GM12892 (cell line): ENCODE measurements around the gene CDX1.
"Not testable (repeated sequence)": the region's sequence is repeated elsewhere in the genome, so short reads cannot be mapped to it uniquely, and the experiment has no call there.

Experiments used
- DNase-seq: peaks from one replicate; pipeline ENCODE4 v3.0.0; 2011; ENCODE audit not compliant: insufficient read length
- FAIRE-seq: peaks from 2 replicates; lab custom pipeline; 2011; peaks lifted over from hg19 to GRCh38; lab: Jason Lieb, UNC
- POLR2A ChIP-seq: IDR thresholded peaks from 2 replicates; pipeline ENCODE4 v1.6.1; 2011; ENCODE audit warnings: low read depth, low read length, control low read depth
- POLR2AphosphoS5 ChIP-seq: IDR thresholded peaks from 2 replicates; pipeline ENCODE4 v1.6.1; 2011; ENCODE audit warnings: low read depth, low read length, control low read depth
- TAF1 ChIP-seq: IDR thresholded peaks from 2 replicates; pipeline ENCODE4 v1.6.1; 2011; ENCODE audit warnings: low read depth, mild to moderate bottlenecking, control low read depth, low read length, borderline replicate concordance

CDX1 gene

DNA sequence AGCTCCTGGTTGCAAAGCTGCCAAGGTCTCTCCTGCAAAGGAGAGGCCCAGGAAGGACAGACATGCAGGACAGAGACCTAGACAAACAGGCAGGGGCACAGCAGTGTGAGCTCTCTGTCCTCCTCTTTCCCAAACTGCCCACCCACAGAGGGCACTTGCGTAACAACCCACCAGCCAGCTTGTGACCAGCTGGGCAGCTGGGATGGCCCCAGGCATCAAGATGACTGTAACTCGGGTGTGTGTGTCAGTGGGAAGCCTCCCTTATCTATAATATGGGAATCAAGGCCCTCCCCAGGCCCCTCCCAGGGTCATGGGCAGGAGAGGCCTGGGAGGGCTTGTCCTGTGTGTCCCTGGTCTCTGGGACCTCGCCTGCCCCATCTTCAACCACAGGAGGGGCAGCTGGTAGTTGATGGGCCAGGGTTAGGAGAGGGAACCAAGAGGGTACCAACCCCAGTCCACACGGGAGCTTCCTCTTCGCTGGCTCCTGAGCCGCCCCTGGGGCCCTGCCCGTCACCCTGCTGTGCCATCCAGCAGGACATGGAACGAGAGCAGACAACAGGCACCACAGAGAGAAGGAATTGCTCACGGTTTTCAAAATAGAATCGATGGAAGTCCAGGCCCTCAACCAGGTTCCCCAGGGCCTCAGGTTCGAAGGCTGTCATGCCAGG lies 61.2 kb downstream of the CDX1 start:
- FAIRE-seq: no peak
- no peak for DNase-seq
- TF ChIP-seq POLR2A: no peak
- TF ChIP-seq TAF1: no peak
- TF ChIP-seq POLR2AphosphoS5: no peak

- DNase-seq: no peak
- TF ChIP-seq POLR2AphosphoS5: no peak
- no peak for TF ChIP-seq POLR2A
- no peak for TF ChIP-seq TAF1
- FAIRE-seq: no peak
These were observed 63.0 kb downstream of the CDX1 start for GRCh38 chr5:150229571-150229970.

GRCh38 chr5:150230842-150231241 lies 64.3 kb downstream of the CDX1 start:
- DNase-seq: no peak
- TF ChIP-seq TAF1 (no peak), POLR2A (no peak), POLR2AphosphoS5 (no peak)
- FAIRE-seq: no peak

GRCh38 chr5:150233706-150234105 lies 67.1 kb downstream of the CDX1 start:
- not testable (repeated sequence) for DNase-seq
- FAIRE-seq: peak; percentile 36
